HepG2 (cell line): ENCODE data around the gene ABHD4. TPM values are rescaled to one million over a fixed set of nuclear protein-coding genes. Genes with fewer than 3 reads are reported as not detected.

Source experiments
- DNMT3B ChIP-seq: conservative IDR thresholded peaks from 2 replicates; pipeline ENCODE4 v1.6.1; 2016; ENCODE audit warnings: missing biosample characterization, control low read depth
- ELF4 ChIP-seq: sonication (generic); formaldehyde crosslinking; IDR thresholded peaks from 2 replicates; pipeline ENCODE4 v1.5.0; 2020; ENCODE audit warnings: missing genetic modification reagents, mild to moderate bottlenecking, moderate library complexity, borderline replicate concordance
- FOSL2 ChIP-seq: sonication (generic); formaldehyde crosslinking; IDR thresholded peaks from 2 replicates; pipeline ENCODE4 v1.4.0; 2020; ENCODE audit warnings: missing genetic modification reagents
- GMEB1 ChIP-seq: sonication (generic); formaldehyde crosslinking; IDR thresholded peaks from 2 replicates; pipeline ENCODE4 v1.5.1; 2020; ENCODE audit warnings: missing genetic modification reagents, mild to moderate bottlenecking, borderline replicate concordance
- KLF6 ChIP-seq: IDR thresholded peaks from 2 replicates; pipeline ENCODE4 v1.8.0; 2016; ENCODE audit warnings: missing biosample characterization, missing genetic modification reagents
- NAIF1 ChIP-seq: sonication (generic); formaldehyde crosslinking; IDR thresholded peaks from 2 replicates; pipeline ENCODE4 v1.5.0; 2020; ENCODE audit warnings: mild to moderate bottlenecking, missing genetic modification reagents, borderline replicate concordance
- NBN ChIP-seq: fragments of 450-650 bp; conservative IDR thresholded peaks from 2 replicates; pipeline ENCODE4 v1.6.1; 2017
- PHB2 ChIP-seq: fragments of 450-650 bp; IDR thresholded peaks from 2 replicates; pipeline ENCODE4 v1.6.1; 2018; ENCODE audit not compliant: partially characterized antibody
- POLR2A ChIP-seq, 2 experiments: IDR thresholded peaks; 2 replicates each; pipeline ENCODE4 v1.6.1; 2011; ENCODE audit warnings: low read depth in 2 of 2, low read length in 2 of 2, mild to moderate bottlenecking in 1 of 2, moderate library complexity in 1 of 2; ENCODE audit not compliant: insufficient read depth in 1 of 2
- RARG ChIP-seq: sonication (generic); formaldehyde crosslinking; IDR thresholded peaks from 2 replicates; pipeline ENCODE4 v1.4.0; 2020; ENCODE audit warnings: low read depth, mild to moderate bottlenecking, missing genetic modification reagents
- RBFOX2 ChIP-seq: fragments of 200-400 bp; formaldehyde crosslinking; IDR thresholded peaks from 2 replicates; pipeline ENCODE4 v1.6.1; 2017; ENCODE audit warnings: low read depth, mild to moderate bottlenecking, low read length
- SALL2 ChIP-seq: sonication (generic); formaldehyde crosslinking; IDR thresholded peaks from 2 replicates; pipeline ENCODE4 v1.8.1; 2023; ENCODE audit warnings: mild to moderate bottlenecking, missing genetic modification reagents, inconsistent platforms
- SIN3B ChIP-seq: fragments of 150-350 bp; IDR thresholded peaks from 2 replicates; pipeline ENCODE4 v1.6.1; 2014; ENCODE audit warnings: low read length
- SKI ChIP-seq: fragments of 450-650 bp; IDR thresholded peaks from one replicate; pipeline ENCODE4 v1.6.1; 2018; ENCODE audit warnings: mild to moderate bottlenecking; ENCODE audit not compliant: partially characterized antibody
- SMC3 ChIP-seq: IDR thresholded peaks from 2 replicates; pipeline ENCODE4 v1.6.1; 2011; ENCODE audit warnings: low read length, improper control_type of control experiment
- SNAPC4 ChIP-seq: sonication (generic); formaldehyde crosslinking; IDR thresholded peaks from 2 replicates; pipeline ENCODE4 v1.4.0; 2020; ENCODE audit warnings: mild to moderate bottlenecking, missing genetic modification reagents
- ZBTB7B ChIP-seq: sonication (generic); formaldehyde crosslinking; IDR thresholded peaks from 2 replicates; pipeline ENCODE4 v1.4.0; 2020; ENCODE audit warnings: missing genetic modification reagents
- ZIK1 ChIP-seq: sonication (generic); formaldehyde crosslinking; IDR thresholded peaks from 2 replicates; pipeline ENCODE4 v1.5.0; 2020; ENCODE audit warnings: mild to moderate bottlenecking, low read depth, missing genetic modification reagents, borderline replicate concordance
- ZNF30 ChIP-seq: sonication (generic); formaldehyde crosslinking; IDR thresholded peaks from 2 replicates; pipeline ENCODE4 v1.5.0; 2020; ENCODE audit warnings: mild to moderate bottlenecking, missing genetic modification reagents
- ZNF615 ChIP-seq: sonication (generic); formaldehyde crosslinking; IDR thresholded peaks from 2 replicates; pipeline ENCODE4 v1.5.0; 2020; ENCODE audit warnings: mild to moderate bottlenecking, missing genetic modification reagents, borderline replicate concordance
- ZNF652 ChIP-seq: IDR thresholded peaks from 2 replicates; pipeline ENCODE4 v1.6.1; 2016; ENCODE audit warnings: low read depth, borderline replicate concordance
- ZNF879 ChIP-seq: sonication (generic); formaldehyde crosslinking; IDR thresholded peaks from 2 replicates; pipeline ENCODE4 v1.8.1; 2023; ENCODE audit warnings: missing genetic modification reagents
- polyA plus RNA-seq, 8 experiments: library from polyadenylated mRNA; depleted of rRNA in 3 of 8; stranded (reverse) in 7 of 8; unstranded in 1 of 8; fragments of >200 nt; fragmentation: Illumina TruSeq in 4 of 8; extraction: Trizol in 4 of 8; gene quantifications; 2 replicates each; pipeline versions ENCODE4 v1.2.1 to v1.2.3, GENCODE V29; 2011 to 2016; ENCODE audit warnings: low read depth in 4 of 8, missing spikeins in 1 of 8, mixed read lengths in 1 of 8; ENCODE audit not compliant: insufficient read depth in 1 of 8
- total RNA-seq, 5 experiments: library from RNA; depleted of rRNA; stranded (reverse); fragments of >200 nt; fragmentation: Illumina TruSeq; extraction: Trizol; gene quantifications; 2 replicates each; pipeline ENCODE4 v1.2.3, GENCODE V29; 2016; ENCODE audit warnings: low read depth in 1 of 5
- TF ChIP-seq, protein P1 (sequence below): sonication (generic); formaldehyde crosslinking; IDR thresholded peaks from 2 replicates; pipeline ENCODE4 v1.8.1; 2023; ENCODE audit warnings: missing genetic modification reagents, inconsistent platforms, borderline replicate concordance

The ABHD4 gene
- total and polyA plus RNA-seq, 2 of the 13 experiments (the other 11 are each of a cell fraction or from before 2014, with no cell fraction given): 16.1 to 47.5 TPM

DNA sequence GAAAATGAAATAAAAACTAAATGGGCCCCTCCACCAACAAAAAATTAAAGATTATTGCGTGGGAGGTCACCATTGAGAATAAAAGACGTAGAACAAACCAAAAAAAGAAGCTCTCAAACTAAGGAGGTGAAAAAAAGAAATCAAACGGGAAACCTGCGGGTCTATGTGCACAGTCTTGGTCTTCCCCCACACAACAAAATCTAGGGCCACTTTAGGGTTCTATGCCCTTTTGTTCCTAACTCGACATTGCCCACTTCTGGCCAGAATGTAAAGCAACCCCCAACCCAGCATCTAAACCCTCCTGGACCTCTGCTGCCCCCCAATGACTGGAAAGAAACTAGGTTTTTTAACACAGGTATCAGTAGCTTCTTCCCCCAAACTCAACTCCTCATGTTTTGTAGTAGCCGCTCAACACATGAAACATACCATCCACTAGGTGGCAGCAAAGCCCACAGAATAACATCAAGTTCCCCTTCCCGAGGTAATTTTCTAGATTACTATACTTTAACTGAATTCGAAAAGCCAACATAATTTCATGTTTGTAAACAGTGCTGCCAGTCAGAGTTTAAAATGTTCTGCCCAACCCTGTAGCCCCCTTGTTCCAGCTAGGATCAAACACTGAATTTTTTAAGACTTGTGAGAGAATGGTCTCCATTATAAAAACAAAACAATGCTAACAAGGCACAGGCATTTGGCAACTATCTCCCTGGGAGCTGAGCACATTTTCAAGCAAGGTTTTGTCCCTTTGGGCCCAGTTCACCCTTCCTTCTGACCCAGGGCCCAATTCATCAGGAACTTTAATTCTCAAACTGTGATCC lies 27.8 kb upstream of the ABHD4 start (continued):
- TF ChIP-seq SALL2 (CRISPR knock-in tag): 0 out of 2 replicates have a peak, but pooled peaks have one; percentile 69
- TF ChIP-seq FOSL2 (CRISPR knock-in tag): peak; percentile 42; the same call in 1 of the 2 replicates
- peak; percentile 34; the same call in 1 of the 2 replicates for TF ChIP-seq ZBTB7B (CRISPR knock-in tag)
- TF ChIP-seq, protein P1, sequence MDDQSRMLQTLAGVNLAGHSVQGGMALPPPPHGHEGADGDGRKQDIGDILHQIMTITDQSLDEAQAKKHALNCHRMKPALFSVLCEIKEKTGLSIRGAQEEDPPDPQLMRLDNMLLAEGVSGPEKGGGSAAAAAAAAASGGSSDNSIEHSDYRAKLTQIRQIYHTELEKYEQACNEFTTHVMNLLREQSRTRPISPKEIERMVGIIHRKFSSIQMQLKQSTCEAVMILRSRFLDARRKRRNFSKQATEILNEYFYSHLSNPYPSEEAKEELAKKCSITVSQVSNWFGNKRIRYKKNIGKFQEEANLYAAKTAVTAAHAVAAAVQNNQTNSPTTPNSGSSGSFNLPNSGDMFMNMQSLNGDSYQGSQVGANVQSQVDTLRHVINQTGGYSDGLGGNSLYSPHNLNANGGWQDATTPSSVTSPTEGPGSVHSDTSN (CRISPR knock-in tag): 0 out of 2 replicates have a peak, but pooled peaks have one; percentile 19
- 0 out of 2 replicates have a peak, but pooled peaks have one; percentile 78 for TF ChIP-seq RARG (CRISPR knock-in tag)
- TF ChIP-seq NAIF1 (CRISPR knock-in tag): 0 out of 2 replicates have a peak, but pooled peaks have one; percentile 27
- peak; percentile 50 for TF ChIP-seq RBFOX2
- TF ChIP-seq ZNF879 (CRISPR knock-in tag): 0 out of 2 replicates have a peak, but pooled peaks have one; percentile 90
- TF ChIP-seq PHB2: no peak
- TF ChIP-seq ZIK1 (CRISPR knock-in tag): 0 out of 2 replicates have a peak, but pooled peaks have one; percentile 28
- TF ChIP-seq NBN: no peak
- TF ChIP-seq SMC3: peak; percentile 94
- 0 out of 2 replicates have a peak, but pooled peaks have one; percentile 58 for TF ChIP-seq ELF4
- no peak for TF ChIP-seq SIN3B
- TF ChIP-seq DNMT3B: 0 out of 2 replicates have a peak, but pooled peaks have one; percentile 57
- TF ChIP-seq ZNF30 (CRISPR knock-in tag): no peak
- 0 out of 2 replicates have a peak, but pooled peaks have one; percentile 24 for TF ChIP-seq SNAPC4
- 0 out of 2 replicates have a peak, but pooled peaks have one; percentile 51 for TF ChIP-seq KLF6 (CRISPR knock-in tag)
- TF ChIP-seq SKI: no peak
- peak; percentile 24; the same call in 1 of the 2 replicates for TF ChIP-seq GMEB1
- peak; percentile 28; the same call in 1 of the 2 replicates for TF ChIP-seq ZNF652 (CRISPR knock-in tag)
- no peak for TF ChIP-seq POLR2A (IDR thresholded peaks at IDR 0.05; ENCODE audit: insufficient read depth in 1 of 2, low read depth in 2 of 2, low read length in 2 of 2)
- peak; percentile 23; the same call in 1 of the 2 replicates for TF ChIP-seq ZNF615
